ENCODE results near the gene VWC2L.
A peak's percentile ranks its signal among the peaks of the same experiment; 100 is the strongest.

VWC2L gene

DNA sequence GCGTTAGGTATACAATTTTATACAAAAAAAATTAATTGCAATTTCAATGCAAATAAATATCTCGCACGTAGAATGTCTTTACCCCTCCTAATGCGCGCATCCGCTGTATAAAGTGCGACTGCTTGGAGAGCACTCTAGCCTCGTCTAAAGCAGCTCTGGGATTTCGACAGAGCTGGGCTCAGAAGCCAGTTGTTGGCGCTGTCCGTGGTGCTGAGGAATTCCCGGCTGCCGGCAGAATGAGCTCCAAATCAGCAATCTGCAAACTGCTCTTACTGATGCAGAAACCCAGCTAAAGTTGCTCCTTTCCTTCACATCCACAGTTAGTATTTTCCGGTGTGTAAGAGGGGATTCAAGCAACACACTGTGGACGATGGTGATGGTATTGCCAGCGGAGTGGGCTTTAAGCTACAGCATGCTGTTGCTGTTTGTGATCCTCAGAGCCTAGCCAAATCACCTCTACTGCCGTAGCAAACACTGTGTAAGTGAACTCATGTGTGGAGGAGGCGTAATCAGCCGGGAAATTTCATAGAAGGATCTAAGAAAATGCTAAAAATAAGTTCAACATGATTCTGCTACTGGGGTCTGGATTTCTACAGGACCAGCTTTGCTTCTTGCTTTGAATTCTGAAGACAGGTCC, at the start of gene VWC2L:
TSS of gene VWC2L (plus strand) at position 137 of the 637 bp plus-strand sequence. CDS start 3,140 bp downstream, outside the sequence.
- FAIRE-seq = no peak
- DNase-seq (ENCODE audit: low spot score) = peak; percentile 34

DNA sequence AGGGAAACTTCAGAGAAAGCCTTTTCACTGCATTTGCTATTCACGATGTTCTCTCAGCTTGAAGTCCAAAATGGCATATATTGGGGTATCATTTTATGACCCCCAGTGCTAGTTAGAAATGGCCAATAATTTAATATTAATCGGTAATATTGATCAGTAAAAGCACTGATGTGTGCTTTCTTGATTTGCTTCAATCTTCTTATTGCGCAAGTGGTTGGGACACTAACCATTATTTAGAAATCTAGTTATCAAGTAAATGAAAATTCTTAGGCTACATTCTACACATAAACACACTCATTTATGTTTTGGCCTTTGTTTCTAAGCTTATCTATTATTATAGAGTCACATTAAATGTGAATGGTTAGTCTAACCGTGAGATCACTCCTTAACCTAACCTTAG, 49.7 kb upstream of the VWC2L start:
- DNase-seq (ENCODE audit: low spot score) = no peak
- no peak for FAIRE-seq

DNA sequence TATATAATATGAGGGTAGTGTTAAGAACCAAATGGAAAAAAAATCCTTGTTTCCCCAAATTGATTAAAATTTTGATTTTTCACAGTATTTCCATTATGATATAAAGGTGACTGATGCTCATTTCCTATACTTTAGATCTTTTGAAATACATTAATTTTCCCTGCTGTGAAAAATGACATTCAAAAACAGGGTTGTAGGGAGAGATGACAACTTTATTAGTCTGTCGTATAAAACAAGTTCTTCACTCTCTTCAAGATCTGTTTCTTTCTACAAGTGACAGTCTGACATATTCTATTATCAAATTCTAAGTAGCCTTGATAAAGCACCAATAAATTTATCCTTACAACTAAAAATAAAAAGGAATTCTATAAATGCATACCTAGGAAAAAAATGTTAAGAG, 45.3 kb upstream of the VWC2L start:
- FAIRE-seq (no peak), DNase-seq (ENCODE audit: low spot score) (no peak)

DNA sequence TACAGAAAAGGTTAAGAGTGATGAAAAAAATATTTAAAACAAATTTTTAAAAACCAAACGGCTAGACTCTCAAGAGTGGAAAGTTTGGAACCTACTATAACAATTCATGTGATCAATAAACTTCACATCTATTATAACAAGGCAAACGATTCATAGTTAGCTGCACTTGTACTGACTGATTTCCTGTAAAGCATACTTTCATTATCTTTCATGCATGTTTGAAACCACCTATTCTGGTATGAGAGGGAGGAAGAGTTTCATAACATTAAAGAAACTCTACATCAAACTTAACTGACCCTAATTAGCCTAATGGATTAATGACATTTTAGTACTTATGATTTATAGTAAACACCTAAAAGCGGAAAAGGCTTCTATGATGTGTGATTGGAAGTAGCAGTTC, 43.7 kb upstream of the VWC2L start:
- DNase-seq (ENCODE audit: low spot score) = no peak
- FAIRE-seq = no peak

DNA sequence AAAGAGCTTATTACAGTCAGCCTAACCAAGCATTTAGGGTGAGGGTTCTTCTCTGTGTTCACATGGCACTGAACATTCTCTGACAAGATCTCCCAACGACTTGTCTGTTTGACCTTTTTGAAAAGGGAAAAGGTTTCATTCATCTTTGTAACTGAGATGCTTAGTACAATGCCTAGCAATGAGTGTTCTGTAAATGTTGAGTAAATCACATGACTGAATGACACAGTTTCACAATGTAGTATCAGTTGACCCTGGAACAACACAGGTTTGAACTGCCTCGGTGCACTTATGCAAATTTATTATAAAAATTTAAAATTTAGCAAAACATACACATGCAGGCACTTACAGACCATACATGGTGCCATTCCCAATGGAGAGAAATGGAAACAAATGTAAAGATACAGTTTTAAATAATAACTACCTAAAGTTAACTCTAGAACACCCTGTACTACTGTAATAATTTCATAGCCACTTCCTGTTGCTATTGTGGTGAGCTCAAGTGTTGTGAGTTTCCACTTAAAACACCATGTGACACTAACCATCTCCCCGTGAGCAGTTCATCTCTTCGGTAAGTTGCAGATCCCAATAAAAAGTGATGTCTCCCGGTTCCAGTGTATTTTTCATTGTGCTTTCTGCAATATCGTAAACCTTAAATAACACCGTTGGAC, 34.1 kb upstream of the VWC2L start:
- no peak for DNase-seq (ENCODE audit: low spot score)
- FAIRE-seq = no peak

DNA sequence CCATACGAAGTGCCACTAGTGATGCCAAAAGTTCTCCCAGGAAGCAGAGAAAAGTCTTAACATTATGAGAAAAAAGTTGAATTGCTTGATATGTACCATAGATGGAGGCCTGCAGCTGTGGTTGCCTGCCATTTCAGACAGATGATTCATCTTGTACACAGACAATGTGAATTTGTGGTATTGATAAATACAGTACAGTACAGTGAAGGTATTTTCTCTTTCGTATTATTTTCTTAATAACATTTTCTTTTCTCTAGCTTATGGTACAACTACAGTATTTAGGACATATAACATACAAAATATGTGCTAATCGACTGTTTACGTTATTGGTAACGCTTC, 33.6 kb upstream of the VWC2L start:
- no peak for DNase-seq (ENCODE audit: low spot score)
- FAIRE-seq = no peak

DNA sequence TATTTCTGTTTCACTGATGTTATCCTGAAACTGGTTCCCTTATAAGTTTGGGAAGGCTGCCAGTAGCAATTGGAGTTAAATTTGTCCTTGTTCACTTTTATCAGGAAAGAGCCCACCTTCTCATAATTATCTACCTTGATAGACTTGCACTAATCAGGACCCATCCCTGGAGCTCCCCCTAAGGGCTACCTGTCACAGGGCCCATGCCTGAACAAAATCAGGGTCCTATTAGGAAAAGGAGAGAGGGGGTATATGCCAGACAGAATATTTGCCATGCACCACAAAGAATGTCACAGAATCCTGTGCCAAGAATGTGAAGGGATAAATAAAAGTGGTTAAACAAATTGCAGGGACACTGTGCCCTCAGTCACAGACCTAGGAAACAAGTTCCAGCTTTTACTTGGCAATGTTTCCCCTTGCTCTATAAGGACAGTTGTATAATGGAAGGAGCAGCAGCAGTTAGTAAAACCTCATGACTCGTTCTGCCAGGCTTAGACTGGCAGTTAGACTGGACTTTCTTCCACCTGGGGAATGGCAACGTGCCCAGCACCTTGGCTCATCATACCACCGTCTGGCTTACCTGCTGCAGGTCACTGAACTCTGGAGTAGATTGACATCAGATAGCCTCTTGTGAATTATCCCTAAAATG, 32.3 kb upstream of the VWC2L start:
- DNase-seq (ENCODE audit: low spot score) = no peak
- no peak for FAIRE-seq

DNA sequence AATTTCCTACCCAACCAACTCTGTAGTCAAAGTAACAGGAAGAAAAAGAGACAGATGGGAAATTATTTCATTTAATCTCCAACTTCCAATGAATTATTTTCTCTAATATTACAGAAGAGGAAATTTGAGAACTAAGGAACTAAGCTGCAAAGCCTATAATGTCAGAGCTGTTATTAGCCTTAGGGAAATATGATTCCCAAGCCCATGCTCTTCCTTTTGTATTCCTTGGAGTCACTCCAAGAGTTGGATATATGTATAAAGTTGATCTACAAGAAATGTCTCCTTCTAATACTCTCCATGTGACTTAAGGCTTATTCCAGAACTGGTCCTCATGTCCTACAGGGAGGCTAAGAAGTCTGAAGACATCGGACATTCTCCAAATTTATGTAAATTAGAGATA, 31.6 kb upstream of the VWC2L start:
- DNase-seq (ENCODE audit: low spot score) (no peak), FAIRE-seq (no peak)

DNA sequence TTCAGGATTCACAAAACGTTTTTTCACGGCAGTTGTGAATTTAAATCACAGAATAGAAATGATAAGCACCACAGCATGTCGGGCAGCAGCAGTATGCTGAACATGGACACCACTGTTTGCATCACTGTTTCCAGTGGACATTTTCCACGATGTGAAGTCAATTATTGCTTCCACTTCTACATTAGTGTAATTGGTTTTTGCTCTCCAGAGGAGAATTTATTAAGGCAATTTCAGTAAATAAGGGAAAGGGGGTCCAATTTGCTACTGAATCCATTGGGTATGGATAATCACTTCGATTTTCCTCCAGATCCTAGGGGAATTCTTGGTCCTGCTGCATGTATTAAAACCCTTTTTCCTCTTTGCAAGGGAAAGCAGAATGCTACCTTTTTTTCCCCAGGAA, 30.2 kb upstream of the VWC2L start:
- FAIRE-seq (no peak), DNase-seq (ENCODE audit: low spot score) (no peak)

DNA sequence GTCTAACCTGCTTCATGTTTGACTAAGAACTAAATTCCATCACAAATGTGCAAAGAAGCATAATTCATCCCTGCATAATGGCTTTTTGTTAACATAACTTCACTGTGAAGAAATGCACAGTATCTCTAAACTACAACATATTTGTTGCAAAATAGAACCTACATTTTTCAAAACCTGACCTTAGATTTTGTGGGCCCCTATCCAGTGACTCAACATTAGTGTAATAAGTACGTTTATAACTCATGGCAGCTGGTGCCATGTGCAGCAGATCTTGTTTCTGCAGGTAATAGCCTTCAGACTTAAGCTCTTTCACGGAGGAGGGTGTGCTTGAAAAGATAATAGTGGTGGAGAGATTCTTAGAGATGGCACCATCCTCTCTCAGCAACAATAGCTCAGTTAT, 28.6 kb upstream of the VWC2L start:
- no peak for DNase-seq (ENCODE audit: low spot score)
- no peak for FAIRE-seq

DNA sequence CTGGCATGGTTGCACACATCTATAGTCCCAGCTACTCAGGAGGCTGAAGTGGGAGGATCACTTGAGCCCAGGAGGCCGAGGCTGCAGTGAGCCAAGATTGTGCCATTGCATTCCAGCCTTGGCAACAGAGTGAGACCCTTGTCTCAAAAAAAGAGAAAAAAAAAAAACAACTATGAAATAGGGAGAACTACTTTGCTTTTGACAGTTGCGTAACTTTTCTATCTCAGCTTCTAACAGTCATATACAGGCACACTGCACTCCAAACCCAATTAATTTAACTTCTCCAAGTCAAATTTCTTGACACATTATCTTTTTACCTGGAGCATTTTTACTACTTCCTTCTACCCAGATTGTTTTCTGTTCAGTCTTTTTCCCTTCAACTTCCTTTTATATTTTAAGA, 24.1 kb upstream of the VWC2L start:
- FAIRE-seq = no peak
- DNase-seq (ENCODE audit: low spot score) = no peak

DNA sequence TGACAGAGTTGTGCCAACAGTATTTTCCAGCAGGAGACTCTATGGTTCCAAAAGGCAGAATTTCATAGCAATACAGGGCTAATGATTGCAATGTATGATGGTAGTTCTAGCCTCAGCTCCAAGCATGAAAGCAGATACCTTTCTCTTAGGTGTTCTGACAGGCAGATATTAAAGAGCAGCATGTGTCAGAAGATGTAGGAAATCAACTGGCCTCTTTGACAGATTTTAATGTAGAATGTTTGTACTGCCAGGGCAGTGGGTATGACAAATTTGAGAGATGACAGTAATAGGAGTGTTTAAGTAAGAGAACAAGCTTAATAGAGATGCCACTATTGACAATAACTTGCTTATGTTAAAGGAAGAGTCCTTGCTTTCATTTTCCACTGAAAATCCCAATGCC, 21.5 kb upstream of the VWC2L start:
- FAIRE-seq (no peak), DNase-seq (ENCODE audit: low spot score) (no peak)

DNA sequence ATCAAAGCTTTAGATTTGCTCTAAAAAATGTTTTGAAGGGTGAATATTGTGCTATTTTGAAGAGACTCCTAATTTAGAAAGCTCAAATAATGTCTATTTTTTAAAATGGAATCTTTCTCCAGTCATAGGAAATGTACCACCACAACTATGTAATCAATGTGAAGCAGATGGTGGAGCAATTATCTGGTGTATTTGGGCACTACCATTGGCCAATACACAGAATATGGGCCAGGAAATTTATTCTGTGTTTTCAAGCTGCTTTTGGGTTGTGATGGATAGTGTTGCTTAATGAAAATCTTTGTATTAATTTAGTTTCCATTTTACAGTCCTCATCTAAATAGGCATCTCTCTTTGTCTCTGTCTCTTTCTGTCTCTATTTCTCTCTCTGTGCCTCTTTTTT, 17.1 kb upstream of the VWC2L start:
- no peak for FAIRE-seq
- no peak for DNase-seq (ENCODE audit: low spot score)

DNA sequence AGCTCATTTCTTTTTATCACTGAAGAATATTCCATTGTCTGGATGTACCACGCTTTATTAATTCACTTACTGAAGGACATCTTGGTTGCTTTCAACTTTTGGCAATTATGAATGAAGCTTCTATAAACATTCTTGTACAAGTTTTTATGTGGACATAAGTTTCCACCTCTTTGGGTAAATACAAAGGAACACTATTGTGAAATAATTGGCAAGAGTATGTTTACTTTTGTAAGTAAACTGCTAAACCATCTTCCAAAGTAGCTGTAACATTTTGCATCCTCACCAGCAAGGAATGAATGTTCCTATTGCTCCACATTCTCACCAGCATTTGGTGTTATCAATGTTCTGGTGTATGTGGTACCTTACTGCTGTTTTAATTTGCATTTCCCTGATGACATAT, 15.8 kb upstream of the VWC2L start:
- FAIRE-seq (no peak), DNase-seq (ENCODE audit: low spot score) (no peak)

DNA sequence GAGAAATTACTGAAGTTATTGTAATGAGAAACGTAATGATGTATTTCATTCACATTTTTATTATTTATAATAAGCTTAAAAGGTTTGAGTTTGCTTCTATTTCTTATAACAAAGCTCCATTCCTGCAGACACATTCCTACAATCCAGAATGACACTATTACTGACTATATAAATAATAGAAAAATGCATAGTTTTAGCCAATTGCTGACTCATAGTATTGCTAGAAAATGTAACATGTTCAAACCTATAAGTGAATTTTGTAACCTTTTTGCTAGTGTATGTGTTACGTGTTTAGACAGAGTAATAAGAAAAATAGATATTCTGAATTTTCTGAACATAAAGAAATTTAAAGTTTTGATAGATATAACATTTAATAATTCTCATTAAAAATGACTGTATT, 9.3 kb upstream of the VWC2L start:
- FAIRE-seq (no peak), DNase-seq (ENCODE audit: low spot score) (no peak)

DNA sequence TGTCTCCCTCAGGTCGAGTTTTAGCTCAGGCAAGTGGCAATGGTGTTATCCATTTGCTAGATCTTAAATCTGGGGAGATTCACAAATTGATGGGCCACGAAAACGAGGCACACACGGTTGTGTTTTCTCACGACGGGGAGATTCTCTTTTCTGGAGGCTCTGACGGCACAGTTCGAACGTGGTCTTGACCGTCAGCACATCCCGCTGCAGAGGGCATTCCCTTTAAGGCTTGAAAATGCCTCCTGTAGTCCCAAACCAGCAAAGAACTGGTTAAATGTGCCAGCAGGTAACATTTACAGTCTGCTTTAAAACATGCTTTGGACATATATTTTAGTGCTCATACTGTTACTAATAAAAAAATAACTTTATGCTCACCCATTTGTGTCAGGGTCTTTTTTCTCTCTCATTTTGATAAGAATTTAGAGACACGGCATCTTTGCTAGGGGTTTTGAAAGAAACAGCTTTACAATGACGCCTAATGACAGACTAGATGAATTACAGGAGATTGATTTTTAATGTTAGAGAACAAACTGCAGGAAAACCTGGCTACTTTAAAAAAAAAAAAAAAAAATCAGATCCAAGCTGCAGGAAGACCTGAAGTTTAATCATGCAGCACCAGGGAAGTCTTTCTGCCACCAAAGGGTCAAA, 602 bp upstream of the VWC2L start:
- FAIRE-seq (no peak), DNase-seq (ENCODE audit: low spot score) (no peak)

DNA sequence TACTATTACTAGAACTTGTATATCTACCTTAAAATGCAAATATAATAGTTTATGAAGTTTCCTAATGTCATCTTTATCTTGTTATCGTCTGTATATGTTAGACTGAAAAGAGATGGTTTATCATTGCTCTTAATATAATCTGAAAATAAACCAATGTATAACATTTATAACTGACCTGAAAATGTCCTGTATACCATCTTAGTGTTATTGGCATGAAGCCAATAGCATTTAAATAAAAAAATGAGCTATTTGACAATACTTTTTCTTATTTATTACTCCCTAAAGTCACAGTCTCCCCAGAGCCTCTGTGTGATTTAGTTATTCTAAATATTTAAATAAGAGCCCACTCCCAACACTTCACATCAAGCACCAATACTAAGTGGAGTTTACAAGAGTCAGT, 1.8 kb downstream of the VWC2L start:
- no peak for FAIRE-seq
- no peak for DNase-seq (ENCODE audit: low spot score)

DNA sequence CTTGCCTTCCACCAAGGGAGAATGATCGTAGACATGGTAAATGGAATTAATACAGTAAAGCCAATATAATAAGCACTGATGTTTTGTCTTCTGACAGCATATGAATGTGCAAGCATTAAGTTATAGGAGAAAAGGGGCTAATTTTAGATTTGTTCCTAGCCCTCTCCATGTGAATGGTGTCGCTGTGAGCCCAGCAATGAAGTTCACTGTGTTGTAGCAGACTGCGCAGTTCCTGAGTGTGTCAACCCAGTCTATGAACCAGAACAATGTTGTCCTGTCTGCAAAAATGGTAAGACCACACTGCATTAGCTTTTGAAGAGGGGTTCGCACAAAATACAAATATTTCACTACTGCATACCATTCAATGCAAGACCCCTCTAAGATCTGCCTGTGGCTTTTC, 25.6 kb downstream of the VWC2L start:
- no peak for DNase-seq (ENCODE audit: low spot score)
- no peak for FAIRE-seq

DNA sequence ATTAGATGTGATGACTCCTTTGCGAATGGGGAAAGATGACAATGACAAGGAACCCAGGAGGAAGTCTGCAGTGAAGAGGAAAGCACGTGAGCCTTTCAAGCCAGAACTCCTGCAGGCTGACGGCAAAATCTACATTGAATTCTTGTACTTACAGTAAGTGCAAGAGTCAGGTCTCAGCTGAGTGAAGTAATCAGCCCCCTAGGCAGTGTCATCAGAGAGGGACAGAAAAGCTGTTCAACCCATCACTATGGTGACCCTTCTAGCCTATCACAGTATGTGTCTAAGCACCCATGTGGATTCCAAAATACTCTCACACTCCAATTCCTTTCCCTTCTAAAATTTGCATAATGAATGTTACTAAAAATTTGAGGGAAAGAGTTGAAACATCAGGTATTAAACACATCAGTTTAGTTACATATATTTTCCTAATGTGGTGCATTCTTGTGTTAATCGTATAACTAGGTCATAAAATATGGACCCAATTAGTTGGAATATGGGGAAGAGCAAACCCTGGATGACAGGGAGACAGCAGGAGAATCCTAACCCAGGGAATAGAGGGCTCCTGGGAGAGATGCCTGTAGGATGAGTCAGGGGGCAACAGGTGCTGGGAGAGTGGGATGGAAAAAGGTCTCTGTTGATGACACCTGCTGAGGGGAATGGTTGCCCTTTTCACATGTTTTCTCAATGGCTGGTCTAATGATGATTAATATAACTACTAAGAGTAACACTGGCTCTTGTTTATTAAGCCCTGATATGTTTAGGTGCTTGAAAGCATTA, 39.5 kb downstream of the VWC2L start:
- DNase-seq (ENCODE audit: low spot score) (no peak), FAIRE-seq (no peak)

DNA sequence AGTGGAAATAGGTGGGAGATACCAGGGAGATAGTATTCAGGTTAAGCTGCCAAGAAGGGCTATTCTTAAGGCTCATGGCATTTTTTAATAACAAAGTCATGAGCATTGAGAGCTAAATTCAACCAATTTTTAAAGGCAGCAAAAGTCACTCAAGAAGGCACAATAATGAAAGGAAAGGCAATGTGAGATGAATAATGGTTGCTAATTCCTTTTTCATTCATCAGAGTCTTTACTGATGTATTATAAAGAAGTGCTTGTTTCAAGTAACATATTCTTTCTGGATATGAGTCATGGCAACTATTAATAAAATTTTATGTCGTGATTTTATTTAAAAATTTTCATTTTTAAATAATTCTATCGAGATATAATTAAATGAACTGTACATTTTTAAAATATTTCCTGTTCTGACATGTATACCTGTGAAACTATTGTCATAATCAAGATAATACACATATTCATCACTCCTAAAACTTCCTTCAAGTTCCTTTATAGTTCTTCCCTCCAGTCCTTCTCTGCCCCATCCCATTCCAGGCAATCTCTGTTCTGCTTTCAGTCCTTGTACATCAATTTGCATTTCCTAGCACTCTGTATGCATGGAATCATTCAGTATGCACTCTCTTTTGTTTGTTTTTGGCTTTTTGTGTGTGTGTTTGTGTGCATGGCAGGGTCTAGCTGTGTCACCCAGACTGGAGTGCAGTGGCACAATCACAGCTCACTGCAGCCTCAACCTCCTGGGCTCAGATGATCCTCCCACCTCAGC, 40.8 kb downstream of the VWC2L start:
- FAIRE-seq = no peak
- no peak for DNase-seq (ENCODE audit: low spot score)

All from RCC 7860 (cell line).